ENCODE results near the gene KCNMB1.
A peak's percentile ranks its signal among the peaks of the same experiment; 100 is the strongest.

KCNMB1 gene

DNA sequence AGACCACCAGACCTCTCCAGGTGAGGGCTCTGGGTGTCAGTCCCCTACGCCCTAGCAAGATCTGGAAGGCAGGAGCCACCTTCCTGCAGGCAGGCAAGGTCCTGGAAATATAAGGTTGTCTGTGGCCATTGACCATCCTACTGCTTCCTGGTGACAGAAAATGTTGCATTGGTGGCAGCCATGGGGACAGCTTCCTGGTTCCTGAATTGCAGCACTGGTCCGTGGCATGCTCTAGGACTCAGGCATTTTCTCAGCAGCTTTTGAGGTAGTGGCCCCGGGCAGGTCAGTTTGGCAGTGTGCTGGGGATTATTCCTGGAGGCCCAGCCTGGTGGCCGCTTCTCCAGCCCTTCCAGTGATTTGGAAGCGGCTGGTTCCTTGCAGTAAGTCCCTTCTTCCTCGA, 36.6 kb upstream of the KCNMB1 start:
- TF ChIP-seq, protein P1, sequence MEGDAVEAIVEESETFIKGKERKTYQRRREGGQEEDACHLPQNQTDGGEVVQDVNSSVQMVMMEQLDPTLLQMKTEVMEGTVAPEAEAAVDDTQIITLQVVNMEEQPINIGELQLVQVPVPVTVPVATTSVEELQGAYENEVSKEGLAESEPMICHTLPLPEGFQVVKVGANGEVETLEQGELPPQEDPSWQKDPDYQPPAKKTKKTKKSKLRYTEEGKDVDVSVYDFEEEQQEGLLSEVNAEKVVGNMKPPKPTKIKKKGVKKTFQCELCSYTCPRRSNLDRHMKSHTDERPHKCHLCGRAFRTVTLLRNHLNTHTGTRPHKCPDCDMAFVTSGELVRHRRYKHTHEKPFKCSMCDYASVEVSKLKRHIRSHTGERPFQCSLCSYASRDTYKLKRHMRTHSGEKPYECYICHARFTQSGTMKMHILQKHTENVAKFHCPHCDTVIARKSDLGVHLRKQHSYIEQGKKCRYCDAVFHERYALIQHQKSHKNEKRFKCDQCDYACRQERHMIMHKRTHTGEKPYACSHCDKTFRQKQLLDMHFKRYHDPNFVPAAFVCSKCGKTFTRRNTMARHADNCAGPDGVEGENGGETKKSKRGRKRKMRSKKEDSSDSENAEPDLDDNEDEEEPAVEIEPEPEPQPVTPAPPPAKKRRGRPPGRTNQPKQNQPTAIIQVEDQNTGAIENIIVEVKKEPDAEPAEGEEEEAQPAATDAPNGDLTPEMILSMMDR (IDR thresholded peaks at IDR 0.05; ENCODE audit: borderline replicate concordance, insufficient read depth, low read depth, low read length), result no peak

DNA sequence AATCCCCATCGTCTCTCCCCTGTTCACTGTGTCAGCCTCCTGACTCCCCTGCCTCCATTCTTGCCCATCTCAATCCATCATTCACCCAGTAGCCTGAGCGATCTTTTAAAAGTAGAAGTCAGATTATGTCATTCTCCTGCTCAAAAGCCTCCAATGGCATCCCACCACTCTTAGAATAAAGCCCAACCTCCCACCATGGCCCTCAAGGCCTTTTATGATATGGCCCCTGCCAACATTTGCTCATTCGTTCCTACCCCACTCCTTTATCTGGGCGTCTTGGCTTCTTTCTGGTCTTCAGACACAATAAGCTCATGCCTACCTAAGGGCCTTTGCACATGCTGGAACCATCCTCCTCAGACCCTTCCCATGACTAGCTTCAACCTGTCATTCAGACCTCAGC, 35.5 kb upstream of the KCNMB1 start:
- TF ChIP-seq, protein P1 (IDR thresholded peaks at IDR 0.05; ENCODE audit: borderline replicate concordance, insufficient read depth, low read depth, low read length), result no peak
- no peak overlapping the region for H3K4me3 ChIP-seq (ENCODE audit: low read depth, low read length)

More for the DNA sequence above, 36.6 kb upstream of the KCNMB1 start:
- H3K4me3 ChIP-seq (ENCODE audit: low read depth, low read length), result no peak overlapping the region

DNA sequence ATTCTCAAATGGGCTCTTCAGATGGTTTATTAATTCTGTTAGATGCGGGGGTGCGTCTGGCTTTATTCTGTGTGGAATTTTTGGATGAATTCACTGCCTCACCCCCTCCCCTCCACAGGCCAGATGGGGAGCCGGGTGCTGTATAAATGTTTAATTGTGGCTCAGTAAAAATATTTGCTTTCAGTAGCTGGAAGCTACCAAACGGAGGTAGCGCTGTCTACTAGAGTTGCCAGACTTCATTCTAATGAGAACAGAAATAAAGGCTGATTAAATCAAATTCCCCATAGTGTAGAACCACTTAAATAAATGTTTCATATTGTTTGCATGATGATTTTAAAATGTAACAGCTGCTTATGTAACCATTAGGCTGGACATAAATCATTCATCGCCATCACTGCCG, 34.5 kb upstream of the KCNMB1 start:
- H3K4me3 ChIP-seq (ENCODE audit: low read depth, low read length), result no peak overlapping the region
- TF ChIP-seq, protein P1 (IDR thresholded peaks at IDR 0.05; ENCODE audit: borderline replicate concordance, insufficient read depth, low read depth, low read length), result no peak

DNA sequence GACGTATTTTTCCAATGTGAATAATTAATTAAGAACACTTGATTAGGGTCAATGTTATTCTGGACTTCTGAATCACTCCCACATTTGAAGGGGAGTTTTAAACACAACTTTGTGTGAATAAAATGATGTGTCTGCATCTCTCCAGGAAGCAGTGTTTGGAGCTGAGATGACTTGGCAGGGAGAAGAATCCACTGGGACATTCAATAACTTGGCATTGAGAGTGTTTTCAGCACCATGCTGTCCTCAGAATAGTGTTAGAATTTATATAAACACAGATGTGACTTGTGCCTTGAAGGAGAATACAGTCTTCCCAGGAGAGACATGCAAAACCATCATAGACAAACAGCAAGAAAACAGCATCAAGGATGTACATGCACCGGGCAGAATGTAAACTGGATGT, 32.7 kb upstream of the KCNMB1 start:
- TF ChIP-seq, protein P1 (IDR thresholded peaks at IDR 0.05; ENCODE audit: borderline replicate concordance, insufficient read depth, low read depth, low read length), result no peak
- no peak overlapping the region for H3K4me3 ChIP-seq (ENCODE audit: low read depth, low read length)

DNA sequence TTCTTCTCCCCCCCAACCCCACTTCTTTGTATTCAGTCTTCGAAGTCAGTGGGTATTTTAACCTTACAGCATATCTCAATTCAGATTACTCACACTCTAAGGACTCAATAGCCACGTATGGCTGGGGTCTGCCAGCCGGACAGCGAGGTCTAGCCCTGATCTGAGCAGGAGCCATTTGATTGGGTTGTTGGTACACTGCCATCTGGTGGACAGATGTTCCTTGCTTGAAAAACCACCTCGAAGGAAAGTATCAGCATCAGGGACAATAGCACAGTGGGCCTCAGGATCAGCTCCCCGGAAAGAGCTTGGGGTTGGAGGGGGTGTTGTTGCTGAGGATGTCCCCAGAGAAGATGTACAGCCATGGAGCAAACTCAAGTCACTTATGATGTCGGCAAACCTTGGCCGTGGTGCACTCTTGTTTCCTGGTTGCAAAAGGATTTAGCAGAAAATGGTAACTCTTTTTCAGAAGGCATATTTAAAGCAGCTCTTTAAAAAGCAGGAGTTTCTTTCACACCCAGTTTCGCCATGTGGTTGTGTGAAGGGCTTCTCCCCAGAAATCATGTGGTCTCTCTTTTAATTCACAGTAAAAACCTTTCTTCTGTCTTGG, 31.7 kb upstream of the KCNMB1 start:
- H3K4me3 ChIP-seq (ENCODE audit: low read depth, low read length), result no peak overlapping the region
- TF ChIP-seq, protein P1 (IDR thresholded peaks at IDR 0.05; ENCODE audit: borderline replicate concordance, insufficient read depth, low read depth, low read length), result peak; percentile 70; the same call in 1 of the 2 replicates

DNA sequence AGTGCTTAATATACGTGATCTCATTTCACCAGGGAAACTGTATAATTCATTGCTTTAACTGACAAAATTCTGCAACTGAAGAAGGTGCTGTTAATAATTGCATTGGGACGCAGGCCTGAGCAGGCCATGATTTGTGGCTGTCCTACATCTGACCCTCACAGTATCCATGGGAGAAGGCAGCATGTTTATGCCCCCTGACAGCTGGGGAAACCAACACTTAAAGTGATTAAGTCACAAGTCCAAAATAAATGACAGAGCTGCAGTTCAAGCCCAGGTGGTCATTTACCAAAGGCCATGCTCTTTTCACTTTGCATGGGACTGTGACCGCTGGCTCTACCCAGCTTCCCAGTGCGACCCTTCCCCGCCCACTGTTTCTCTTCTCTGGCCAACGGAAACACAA, 30.5 kb upstream of the KCNMB1 start:
- H3K4me3 ChIP-seq (ENCODE audit: low read depth, low read length), result no peak overlapping the region
- TF ChIP-seq, protein P1 (IDR thresholded peaks at IDR 0.05; ENCODE audit: borderline replicate concordance, insufficient read depth, low read depth, low read length), result no peak

DNA sequence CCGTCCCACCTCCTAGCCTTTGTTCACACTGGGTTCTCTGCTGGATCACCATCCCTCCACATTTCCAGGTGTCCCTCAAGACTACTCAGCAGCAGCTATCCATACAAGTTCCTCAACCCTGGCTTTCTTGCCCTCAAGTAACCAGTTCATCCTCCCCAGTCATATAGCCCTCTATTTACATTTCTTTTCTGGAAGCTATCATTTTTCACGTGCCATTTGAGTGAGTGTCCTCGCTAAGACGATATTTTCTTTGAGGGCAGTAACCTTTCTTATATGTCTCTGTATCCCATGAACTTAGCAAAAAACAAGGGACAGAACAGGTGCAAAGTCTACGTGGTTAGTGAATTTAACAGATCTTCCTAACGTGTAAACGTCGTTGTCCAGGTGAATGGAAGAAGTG, 29.6 kb upstream of the KCNMB1 start:
- TF ChIP-seq, protein P1 (IDR thresholded peaks at IDR 0.05; ENCODE audit: borderline replicate concordance, insufficient read depth, low read depth, low read length), result no peak

More for the DNA sequence above, 29.6 kb upstream of the KCNMB1 start:
- H3K4me3 ChIP-seq (ENCODE audit: low read depth, low read length), result no peak overlapping the region

Measured in GM12875 (cell line).